Mammary epithelial cell (primary cell): ENCODE measurements around the gene VPREB1.

ENCODE experiments used
- EZH2 ChIP-seq: IDR thresholded peaks from 2 replicates; pipeline ENCODE4 v1.6.1; 2012; ENCODE audit warnings: low read length, inconsistent platforms, borderline replicate concordance
- TF ChIP-seq, protein P1 (sequence below), 2 donors: IDR thresholded peaks in 1 of 2; conservative IDR thresholded peaks in 1 of 2; 2 replicates each; pipeline ENCODE4 v1.5.1; 2011 to 2012; ENCODE audit warnings: inconsistent platforms in 2 of 2, low read length in 2 of 2, mild to moderate bottlenecking in 2 of 2, control low read depth in 1 of 2, low read depth in 1 of 2; ENCODE audit not compliant: insufficient read depth in 1 of 2; ENCODE audit errors: extremely low read depth in 1 of 2

DNA sequence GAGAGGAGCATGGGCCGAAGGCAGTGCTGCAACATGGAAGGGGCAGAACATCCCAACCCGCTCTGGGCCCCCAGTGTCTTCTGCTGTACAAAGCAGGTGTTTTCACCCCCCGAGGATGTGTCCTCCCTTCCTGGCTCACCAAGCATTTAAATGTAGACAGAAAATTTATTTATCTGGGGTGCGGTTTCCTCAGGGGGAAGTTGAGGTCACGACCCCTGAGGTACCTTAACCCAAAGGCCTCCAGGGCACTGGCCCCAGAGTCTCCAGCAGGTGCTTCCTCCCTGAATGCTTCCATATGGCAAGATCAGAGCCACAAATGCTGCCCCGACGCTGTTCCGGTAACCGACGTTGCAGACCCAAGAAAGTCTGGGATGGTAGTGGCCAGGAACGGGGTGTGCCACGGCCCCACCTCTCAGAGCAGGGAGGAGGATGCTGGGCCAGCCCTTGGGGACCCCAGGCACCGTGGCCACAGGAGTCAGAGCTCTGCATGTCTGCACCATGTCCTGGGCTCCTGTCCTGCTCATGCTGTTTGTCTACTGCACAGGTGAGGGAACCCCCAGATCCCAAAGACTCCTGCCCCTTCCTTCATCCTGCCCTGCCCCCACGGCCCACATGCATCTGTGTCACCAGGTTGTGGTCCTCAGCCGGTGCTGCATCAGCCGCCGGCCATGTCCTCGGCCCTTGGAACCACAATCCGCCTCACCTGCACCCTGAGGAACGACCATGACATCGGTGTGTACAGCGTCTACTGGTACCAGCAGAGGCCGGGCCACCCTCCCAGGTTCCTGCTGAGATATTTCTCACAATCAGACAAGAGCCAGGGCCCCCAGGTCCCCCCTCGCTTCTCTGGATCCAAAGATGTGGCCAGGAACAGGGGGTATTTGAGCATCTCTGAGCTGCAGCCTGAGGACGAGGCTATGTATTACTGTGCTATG, at the start of gene VPREB1:
- TF ChIP-seq, protein P1, sequence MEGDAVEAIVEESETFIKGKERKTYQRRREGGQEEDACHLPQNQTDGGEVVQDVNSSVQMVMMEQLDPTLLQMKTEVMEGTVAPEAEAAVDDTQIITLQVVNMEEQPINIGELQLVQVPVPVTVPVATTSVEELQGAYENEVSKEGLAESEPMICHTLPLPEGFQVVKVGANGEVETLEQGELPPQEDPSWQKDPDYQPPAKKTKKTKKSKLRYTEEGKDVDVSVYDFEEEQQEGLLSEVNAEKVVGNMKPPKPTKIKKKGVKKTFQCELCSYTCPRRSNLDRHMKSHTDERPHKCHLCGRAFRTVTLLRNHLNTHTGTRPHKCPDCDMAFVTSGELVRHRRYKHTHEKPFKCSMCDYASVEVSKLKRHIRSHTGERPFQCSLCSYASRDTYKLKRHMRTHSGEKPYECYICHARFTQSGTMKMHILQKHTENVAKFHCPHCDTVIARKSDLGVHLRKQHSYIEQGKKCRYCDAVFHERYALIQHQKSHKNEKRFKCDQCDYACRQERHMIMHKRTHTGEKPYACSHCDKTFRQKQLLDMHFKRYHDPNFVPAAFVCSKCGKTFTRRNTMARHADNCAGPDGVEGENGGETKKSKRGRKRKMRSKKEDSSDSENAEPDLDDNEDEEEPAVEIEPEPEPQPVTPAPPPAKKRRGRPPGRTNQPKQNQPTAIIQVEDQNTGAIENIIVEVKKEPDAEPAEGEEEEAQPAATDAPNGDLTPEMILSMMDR (conservative IDR thresholded peaks at IDR 0.05 in 1 of 2, IDR thresholded peaks at IDR 0.05 in 1 of 2; ENCODE audit: extremely low read depth in 1 of 2, insufficient read depth in 1 of 2, low read depth in 1 of 2, low read length in 2 of 2): no peak
- TF ChIP-seq EZH2: no peak
